KMS-11 (cell line): Measurements from ENCODE around the gene ADAM23.

Experiments used
- H2AFZ ChIP-seq: fragments of 200-600 bp; sonication (generic); 2 replicates; pipeline ENCODE4 v1.6.1; 2016; ENCODE audit warnings: antibody characterized with exemption, mixed run types, low read depth
- H3K27ac ChIP-seq: fragments of 200-600 bp; sonication (generic); 2 replicates; pipeline ENCODE4 v1.6.1; 2016; ENCODE audit warnings: mild to moderate bottlenecking, mixed run types
- H3K27me3 ChIP-seq: fragments of 200-600 bp; sonication (generic); 2 replicates; pipeline ENCODE4 v1.6.1; 2017; ENCODE audit warnings: mild to moderate bottlenecking, low read depth, mixed run types, moderate library complexity; ENCODE audit not compliant: insufficient read depth
- H3K36me3 ChIP-seq: fragments of 200-600 bp; sonication (generic); 2 replicates; pipeline ENCODE4 v1.6.1; 2017; ENCODE audit warnings: mild to moderate bottlenecking, mixed run types; ENCODE audit not compliant: insufficient read depth
- H3K4me1 ChIP-seq: fragments of 200-600 bp; sonication (generic); 2 replicates; pipeline ENCODE4 v1.6.1; 2016; ENCODE audit warnings: mild to moderate bottlenecking, low read depth, mixed run types; ENCODE audit not compliant: poor library complexity, severe bottlenecking
- H3K4me2 ChIP-seq: fragments of 200-600 bp; sonication (generic); 2 replicates; pipeline ENCODE4 v1.7.0; 2016; ENCODE audit warnings: mild to moderate bottlenecking, mixed run types
- H3K4me3 ChIP-seq: fragments of 200-600 bp; sonication (generic); IDR thresholded peaks from 2 replicates; pipeline ENCODE4 v1.6.1; 2017; ENCODE audit warnings: low read depth, low read length, mixed read lengths; ENCODE audit not compliant: insufficient read depth
- H3K79me2 ChIP-seq: fragments of 200-600 bp; sonication (generic); 2 replicates; pipeline ENCODE4 v1.6.1; 2016; ENCODE audit warnings: low read depth, mixed run types; ENCODE audit not compliant: insufficient read depth
- H3K9ac ChIP-seq: fragments of 200-600 bp; sonication (generic); 2 replicates; pipeline ENCODE4 v1.6.1; 2016; ENCODE audit warnings: mild to moderate bottlenecking, mixed run types
- H4K20me1 ChIP-seq: fragments of 200-600 bp; sonication (generic); 2 replicates; pipeline ENCODE4 v1.6.1; 2016; ENCODE audit warnings: mild to moderate bottlenecking, mixed run types; ENCODE audit not compliant: insufficient read depth
- TF ChIP-seq, protein P1 (sequence below): fragments of 200-600 bp; sonication (generic); conservative IDR thresholded peaks from 2 replicates; pipeline ENCODE4 v1.6.1; 2017; ENCODE audit warnings: low read depth, mild to moderate bottlenecking, antibody characterized with exemption, low read length, moderate library complexity, mixed read lengths

ADAM23 gene

DNA sequence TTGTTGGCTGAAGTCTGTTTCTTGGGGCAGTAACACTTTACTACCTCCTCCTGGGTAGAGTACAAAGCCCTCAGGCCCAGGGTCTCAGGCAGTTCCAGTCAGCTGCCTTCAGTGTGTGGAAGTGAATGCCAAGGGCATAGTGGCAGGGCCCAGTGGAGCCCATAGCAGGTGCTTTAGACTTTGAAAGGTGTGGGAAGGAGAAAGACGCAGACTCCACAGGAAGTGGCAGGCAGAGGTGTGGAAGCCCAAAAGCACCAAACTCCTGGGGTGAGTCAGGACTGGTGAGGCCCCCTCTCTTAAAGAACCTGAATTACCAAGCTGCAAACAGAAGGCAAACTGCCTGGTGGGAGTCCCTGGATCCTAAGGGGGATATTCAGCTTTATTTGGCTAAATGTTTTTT, 45.3 kb downstream of the ADAM23 start:
- no peak overlapping the region for H3K27ac ChIP-seq
- H3K27me3 ChIP-seq = no peaks in the 10 kb centered on the region
- no peak overlapping the region for H2AFZ ChIP-seq
- H3K4me2 ChIP-seq = no peak overlapping the region
- TF ChIP-seq, protein P1, sequence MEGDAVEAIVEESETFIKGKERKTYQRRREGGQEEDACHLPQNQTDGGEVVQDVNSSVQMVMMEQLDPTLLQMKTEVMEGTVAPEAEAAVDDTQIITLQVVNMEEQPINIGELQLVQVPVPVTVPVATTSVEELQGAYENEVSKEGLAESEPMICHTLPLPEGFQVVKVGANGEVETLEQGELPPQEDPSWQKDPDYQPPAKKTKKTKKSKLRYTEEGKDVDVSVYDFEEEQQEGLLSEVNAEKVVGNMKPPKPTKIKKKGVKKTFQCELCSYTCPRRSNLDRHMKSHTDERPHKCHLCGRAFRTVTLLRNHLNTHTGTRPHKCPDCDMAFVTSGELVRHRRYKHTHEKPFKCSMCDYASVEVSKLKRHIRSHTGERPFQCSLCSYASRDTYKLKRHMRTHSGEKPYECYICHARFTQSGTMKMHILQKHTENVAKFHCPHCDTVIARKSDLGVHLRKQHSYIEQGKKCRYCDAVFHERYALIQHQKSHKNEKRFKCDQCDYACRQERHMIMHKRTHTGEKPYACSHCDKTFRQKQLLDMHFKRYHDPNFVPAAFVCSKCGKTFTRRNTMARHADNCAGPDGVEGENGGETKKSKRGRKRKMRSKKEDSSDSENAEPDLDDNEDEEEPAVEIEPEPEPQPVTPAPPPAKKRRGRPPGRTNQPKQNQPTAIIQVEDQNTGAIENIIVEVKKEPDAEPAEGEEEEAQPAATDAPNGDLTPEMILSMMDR = no peak
- no peaks in the 10 kb centered on the region for H4K20me1 ChIP-seq
- no peaks in the 10 kb centered on the region for H3K79me2 ChIP-seq
- no peak overlapping the region for H3K9ac ChIP-seq
- peaks cover 5% of the 10 kb centered on the region for H3K4me1 ChIP-seq
- H3K36me3 ChIP-seq = no peaks in the 10 kb centered on the region
- H3K4me3 ChIP-seq = no peak overlapping the region

DNA sequence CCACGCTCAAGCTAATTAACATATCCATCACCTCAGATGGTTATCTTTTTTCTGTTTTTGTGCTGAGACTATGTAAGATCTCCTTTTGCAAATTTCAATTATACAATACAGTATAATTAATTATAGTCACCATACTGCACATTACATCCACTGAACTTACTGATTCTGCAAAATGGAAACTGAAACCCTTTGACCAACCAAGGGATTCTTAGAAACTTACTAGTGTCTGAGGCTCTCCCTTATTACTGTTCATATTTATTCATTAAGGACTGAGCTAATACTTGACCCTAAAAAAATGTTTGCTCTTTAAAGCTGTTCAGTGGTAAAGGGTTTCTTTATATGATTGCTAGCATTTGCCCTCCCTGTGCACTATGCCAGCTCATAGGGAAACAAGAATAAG, 50.7 kb downstream of the ADAM23 start:
- no peaks in the 10 kb centered on the region for H3K27me3 ChIP-seq
- H3K79me2 ChIP-seq = no peaks in the 10 kb centered on the region
- TF ChIP-seq, protein P1 = no peak
- peaks cover 13% of the 10 kb centered on the region for H3K4me1 ChIP-seq
- H3K9ac ChIP-seq = no peak overlapping the region
- H2AFZ ChIP-seq = no peak overlapping the region
- H4K20me1 ChIP-seq = no peaks in the 10 kb centered on the region
- peak overlapping the region; percentile 31 for H3K4me2 ChIP-seq
- H3K4me3 ChIP-seq = no peak overlapping the region
- H3K27ac ChIP-seq = no peak overlapping the region
- H3K36me3 ChIP-seq = no peaks in the 10 kb centered on the region

DNA sequence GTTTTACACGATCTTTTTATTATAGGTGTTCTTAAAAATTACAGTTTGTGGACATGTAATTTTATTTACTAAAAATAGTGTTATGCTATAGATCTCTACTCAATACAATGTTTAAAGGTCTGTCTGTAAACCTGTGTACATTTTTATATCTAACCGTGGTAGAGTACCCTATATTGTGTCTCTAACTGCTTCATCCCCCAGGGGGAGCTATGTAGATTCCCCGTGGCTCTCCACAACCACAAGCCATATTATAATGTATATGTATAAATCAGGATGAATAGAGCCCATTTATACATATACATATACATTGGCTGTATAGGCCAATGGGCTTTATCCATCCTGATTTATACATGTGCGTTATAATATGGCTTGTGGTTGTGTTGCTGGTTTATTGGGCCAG, 59.4 kb downstream of the ADAM23 start:
- Histone ChIP-seq H3K27me3 (no peaks in the 10 kb centered on the region), H3K27ac (no peak overlapping the region), H3K4me3 (no peak overlapping the region), H4K20me1 (no peaks in the 10 kb centered on the region), H3K79me2 (no peaks in the 10 kb centered on the region), H3K9ac (no peak overlapping the region), H3K4me2 (no peak overlapping the region), H3K4me1 (peaks cover 7% of the 10 kb centered on the region), H3K36me3 (no peaks in the 10 kb centered on the region), H2AFZ (no peak overlapping the region)
- TF ChIP-seq, protein P1 = no peak

DNA sequence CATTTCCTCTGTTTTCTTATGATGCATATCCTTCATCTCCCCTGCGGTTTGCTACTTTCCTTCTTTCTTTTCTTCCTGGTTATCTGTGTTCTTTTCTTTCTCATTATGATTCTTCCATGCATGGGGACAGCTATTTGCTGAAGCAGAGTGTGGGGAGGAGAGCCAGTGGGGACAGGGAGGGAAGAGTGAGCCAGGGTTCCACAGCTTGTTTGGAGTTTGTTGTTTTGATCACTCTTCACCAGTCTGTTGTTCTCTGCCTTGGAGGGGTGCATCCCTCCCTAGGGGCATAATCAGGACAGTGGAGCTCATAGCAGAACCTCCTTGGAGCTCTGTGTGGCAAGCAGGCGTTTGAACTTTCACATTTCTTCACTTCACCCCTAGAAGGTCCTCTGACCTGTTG, 68.0 kb downstream of the ADAM23 start:
- Histone ChIP-seq H3K4me1 (peaks cover 8% of the 10 kb centered on the region), H3K9ac (no peak overlapping the region), H3K79me2 (no peaks in the 10 kb centered on the region), H3K36me3 (no peaks in the 10 kb centered on the region), H3K4me3 (no peak overlapping the region), H3K4me2 (no peak overlapping the region), H2AFZ (no peak overlapping the region), H3K27ac (no peak overlapping the region), H4K20me1 (no peaks in the 10 kb centered on the region), H3K27me3 (no peaks in the 10 kb centered on the region)
- TF ChIP-seq, protein P1 = no peak
